Keratinocyte (primary cell): ENCODE data around the gene LRRC51. TPM values are rescaled to one million over a fixed set of nuclear protein-coding genes. Genes with fewer than 3 reads are reported as not detected.

Experiments
- DNase-seq: peaks from one replicate; pipeline ENCODE4 v3.0.0-alpha.2; 2011; ENCODE audit warnings: low read depth, missing footprints, low spot score
- FAIRE-seq: peaks from 2 replicates; lab custom pipeline; 2011; peaks lifted over from hg19 to GRCh38; lab: Jason Lieb, UNC
- H2AFZ ChIP-seq: 2 replicates; pipeline ENCODE4 v1.6.0; 2012; ENCODE audit warnings: low read length, control low read depth, inconsistent platforms; ENCODE audit not compliant: control insufficient read depth
- H3K27ac ChIP-seq: 2 replicates; pipeline ENCODE4 v1.5.1; 2011; ENCODE audit warnings: low read length; ENCODE audit not compliant: control insufficient read depth, insufficient read depth
- H3K27me3 ChIP-seq: 3 replicates; pipeline ENCODE4 v1.6.0; 2011; ENCODE audit warnings: low read length; ENCODE audit not compliant: control insufficient read depth, insufficient read depth; ENCODE audit errors: extremely low read depth
- H3K36me3 ChIP-seq, 2 experiments: 2 replicates in 1 of 2; 3 replicates in 1 of 2; pipeline ENCODE4 v1.5.1; 2011; ENCODE audit warnings: low read length in 2 of 2, mild to moderate bottlenecking in 1 of 2; ENCODE audit not compliant: control insufficient read depth in 2 of 2, insufficient read depth in 2 of 2; ENCODE audit errors: extremely low read depth in 1 of 2
- H3K4me1 ChIP-seq: 3 replicates; pipeline ENCODE4 v1.5.1; 2011; ENCODE audit warnings: low read length; ENCODE audit not compliant: control insufficient read depth, insufficient read depth; ENCODE audit errors: extremely low read depth
- H3K4me2 ChIP-seq: 3 replicates; pipeline ENCODE4 v1.6.0; 2011; ENCODE audit warnings: low read depth, low read length; ENCODE audit not compliant: control insufficient read depth, insufficient read depth; ENCODE audit errors: extremely low read depth
- H3K4me3 ChIP-seq, 3 experiments: fragments of 200-600 bp in 1 of 3; sonication (generic) in 1 of 3; 2 replicates in 2 of 3; 3 replicates in 1 of 3; pipeline ENCODE4 v1.5.1; 2011 to 2016; ENCODE audit warnings: low read length in 3 of 3, mild to moderate bottlenecking in 3 of 3, control low read depth in 2 of 3, inconsistent platforms in 1 of 3, low read depth in 1 of 3, mixed read lengths in 1 of 3, mixed run types in 1 of 3, moderate library complexity in 1 of 3; ENCODE audit not compliant: control insufficient read depth in 2 of 3, insufficient read depth in 2 of 3; ENCODE audit errors: extremely low read depth in 1 of 3
- H3K79me2 ChIP-seq: 2 replicates; pipeline ENCODE4 v1.6.0; 2012; ENCODE audit warnings: low read length; ENCODE audit not compliant: control insufficient read depth, insufficient read depth
- H3K9ac ChIP-seq: 3 replicates; pipeline ENCODE4 v1.6.0; 2011; ENCODE audit warnings: low read length; ENCODE audit not compliant: control insufficient read depth, insufficient read depth; ENCODE audit errors: extremely low read depth
- H3K9me1 ChIP-seq: 3 replicates; pipeline ENCODE4 v1.6.0; 2011; ENCODE audit warnings: low read length; ENCODE audit not compliant: control insufficient read depth, insufficient read depth; ENCODE audit errors: extremely low read depth
- H3K9me3 ChIP-seq: 2 replicates; pipeline ENCODE4 v1.5.1; 2012; ENCODE audit warnings: low read depth, low read length; ENCODE audit not compliant: control insufficient read depth
- H4K20me1 ChIP-seq: 3 replicates; pipeline ENCODE4 v1.6.0; 2011; ENCODE audit warnings: low read length; ENCODE audit not compliant: control insufficient read depth, insufficient read depth; ENCODE audit errors: extremely low read depth
- EZH2 ChIP-seq: IDR thresholded peaks from one replicate; pipeline ENCODE4 v1.6.1; 2012; ENCODE audit warnings: inconsistent platforms, mild to moderate bottlenecking, low read length, moderate library complexity
- dilution Hi-C: fragments of 300-500 bp; cut with MboI; formaldehyde crosslinking; loops from one replicate; pipeline ENCODE4 v1.7.0; 2020; ENCODE audit warnings: low sequenced_read_pairs; ENCODE audit not compliant: extremely low pct_ligation_motif_present
- polyA plus RNA-seq, 5 experiments: library from polyadenylated mRNA; depleted of rRNA in 3 of 5; stranded (reverse) in 3 of 5; stranded (forward) in 1 of 5; unstranded in 1 of 5; fragments of >200 nt; gene quantifications; 1 replicate in 1 of 5; 2 replicates in 3 of 5; 3 replicates in 1 of 5; pipeline versions ENCODE4 v1.2.1 to v1.2.3, GENCODE V29; 2011 to 2012; ENCODE audit warnings: missing spikeins in 2 of 5, low read depth in 1 of 5, low replicate concordance in 1 of 5
- TF ChIP-seq, protein P1 (sequence below), 3 experiments: IDR thresholded peaks in 1 of 3; conservative IDR thresholded peaks in 1 of 3; optimal IDR thresholded peaks in 1 of 3; 2 replicates in 2 of 3; 3 replicates in 1 of 3; pipeline versions ENCODE3 to v1.5.1; 2011; ENCODE audit warnings: low read length in 3 of 3, mild to moderate bottlenecking in 3 of 3, moderate library complexity in 2 of 3, control low read depth in 1 of 3, inconsistent platforms in 1 of 3; ENCODE audit not compliant: insufficient read depth in 2 of 3; ENCODE audit errors: extremely low read depth in 1 of 3

LRRC51 gene
- polyA plus RNA-seq, 1 donor (not counting 4 experiments of a cell fraction or from before 2014, with no cell fraction given), result 5.2 TPM

DNA sequence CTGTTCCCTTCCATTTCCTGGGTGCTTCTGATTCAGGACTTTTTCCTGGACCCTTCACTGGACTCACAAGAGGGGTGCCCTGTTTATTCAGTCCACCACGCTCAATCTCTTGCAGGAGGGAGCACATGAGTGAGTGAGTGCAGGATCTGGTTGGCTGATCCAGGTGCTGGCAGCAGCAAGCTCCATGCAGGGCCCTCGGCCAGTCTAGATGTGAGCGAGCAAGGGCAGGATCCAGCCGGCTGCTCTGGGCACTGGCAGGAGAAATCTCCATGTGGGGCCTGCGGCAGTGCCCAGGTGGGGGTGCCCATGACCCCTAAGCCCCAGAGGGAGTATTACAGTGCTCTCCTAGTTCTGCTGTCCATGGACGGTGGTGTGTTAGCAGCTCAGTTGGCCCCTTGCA lies 43.4 kb downstream of the LRRC51 start:
- H3K27me3 ChIP-seq, result no peaks in the 10 kb centered on the region
- no peak for DNase-seq
- no peaks in the 10 kb centered on the region for H3K9me1 ChIP-seq
- no peaks in the 10 kb centered on the region for H3K79me2 ChIP-seq
- no peaks in the 10 kb centered on the region for H4K20me1 ChIP-seq
- H3K9ac ChIP-seq, result no peak overlapping the region
- dilution Hi-C loops, result no loop called here
- H3K4me1 ChIP-seq, result peaks cover 6% of the 10 kb centered on the region
- no peak overlapping the region for H3K27ac ChIP-seq
- H3K36me3 ChIP-seq, result peaks cover 0 to 12% of the 10 kb centered on the region in 2 experiments
- no peak for FAIRE-seq
- H3K4me3 ChIP-seq, result no peak overlapping the region
- no peak overlapping the region for H2AFZ ChIP-seq
- no peaks in the 10 kb centered on the region for H3K9me3 ChIP-seq
- H3K4me2 ChIP-seq, result no peak overlapping the region
- TF ChIP-seq EZH2, result no peak
- TF ChIP-seq, protein P1, sequence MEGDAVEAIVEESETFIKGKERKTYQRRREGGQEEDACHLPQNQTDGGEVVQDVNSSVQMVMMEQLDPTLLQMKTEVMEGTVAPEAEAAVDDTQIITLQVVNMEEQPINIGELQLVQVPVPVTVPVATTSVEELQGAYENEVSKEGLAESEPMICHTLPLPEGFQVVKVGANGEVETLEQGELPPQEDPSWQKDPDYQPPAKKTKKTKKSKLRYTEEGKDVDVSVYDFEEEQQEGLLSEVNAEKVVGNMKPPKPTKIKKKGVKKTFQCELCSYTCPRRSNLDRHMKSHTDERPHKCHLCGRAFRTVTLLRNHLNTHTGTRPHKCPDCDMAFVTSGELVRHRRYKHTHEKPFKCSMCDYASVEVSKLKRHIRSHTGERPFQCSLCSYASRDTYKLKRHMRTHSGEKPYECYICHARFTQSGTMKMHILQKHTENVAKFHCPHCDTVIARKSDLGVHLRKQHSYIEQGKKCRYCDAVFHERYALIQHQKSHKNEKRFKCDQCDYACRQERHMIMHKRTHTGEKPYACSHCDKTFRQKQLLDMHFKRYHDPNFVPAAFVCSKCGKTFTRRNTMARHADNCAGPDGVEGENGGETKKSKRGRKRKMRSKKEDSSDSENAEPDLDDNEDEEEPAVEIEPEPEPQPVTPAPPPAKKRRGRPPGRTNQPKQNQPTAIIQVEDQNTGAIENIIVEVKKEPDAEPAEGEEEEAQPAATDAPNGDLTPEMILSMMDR (optimal IDR thresholded peaks at IDR 0.05 in 1 of 3, IDR thresholded peaks at IDR 0.05 in 1 of 3, conservative IDR thresholded peaks at IDR 0.05 in 1 of 3; ENCODE audit: extremely low read depth in 1 of 3, insufficient read depth in 2 of 3, low read length in 3 of 3), result no peak

DNA sequence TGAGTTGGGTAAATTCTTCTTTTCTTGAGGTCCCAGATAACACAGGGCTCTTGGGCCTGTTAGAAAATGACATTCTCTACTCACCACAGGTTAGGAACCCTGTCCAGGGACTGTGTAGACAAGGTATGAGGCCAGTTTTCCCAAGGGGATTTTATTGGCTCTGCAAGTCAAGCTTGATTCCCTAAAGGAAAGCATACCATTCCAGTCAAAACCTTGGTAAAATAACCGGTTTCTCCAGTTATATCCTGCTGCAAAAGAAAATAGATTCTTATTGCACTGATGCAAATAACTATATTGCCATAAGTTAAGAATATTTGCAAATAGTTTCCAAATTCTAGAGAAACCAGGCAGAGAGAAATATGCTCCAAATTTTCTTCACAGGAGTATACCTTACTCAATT lies 45.3 kb downstream of the LRRC51 start:
- dilution Hi-C loops, result no loop called here
- no peaks in the 10 kb centered on the region for H3K79me2 ChIP-seq
- no peak overlapping the region for H3K9ac ChIP-seq
- no peaks in the 10 kb centered on the region for H3K9me1 ChIP-seq
- DNase-seq, result no peak
- TF ChIP-seq, protein P1 (optimal IDR thresholded peaks at IDR 0.05 in 1 of 3, IDR thresholded peaks at IDR 0.05 in 1 of 3, conservative IDR thresholded peaks at IDR 0.05 in 1 of 3; ENCODE audit: extremely low read depth in 1 of 3, insufficient read depth in 2 of 3, low read length in 3 of 3), result no peak
- TF ChIP-seq EZH2, result no peak
- H3K36me3 ChIP-seq, result peaks cover 0 to 5% of the 10 kb centered on the region in 2 experiments
- H4K20me1 ChIP-seq, result no peaks in the 10 kb centered on the region
- FAIRE-seq, result no peak
- H3K9me3 ChIP-seq, result no peaks in the 10 kb centered on the region
- H3K27me3 ChIP-seq, result no peaks in the 10 kb centered on the region
- no peak overlapping the region for H3K27ac ChIP-seq
- H3K4me2 ChIP-seq, result no peak overlapping the region
- H3K4me3 ChIP-seq, result no peak overlapping the region
- H3K4me1 ChIP-seq, result peaks cover 6% of the 10 kb centered on the region
- no peak overlapping the region for H2AFZ ChIP-seq
